GM18505 (cell line): Measurements from ENCODE around the gene ING2.

Experiments used
- ATAC-seq: cut with Tn5 transposase; IDR thresholded peaks from one replicate; pipeline ENCODE4 v1.9.1; 2021; ENCODE audit not compliant: unreplicated experiment
- POLR2A ChIP-seq: IDR thresholded peaks from 4 replicates; pipeline ENCODE4 v1.6.1; 2011; ENCODE audit warnings: borderline replicate concordance; ENCODE audit not compliant: insufficient read depth, insufficient read length; ENCODE audit errors: extremely low read depth

ING2 gene

DNA sequence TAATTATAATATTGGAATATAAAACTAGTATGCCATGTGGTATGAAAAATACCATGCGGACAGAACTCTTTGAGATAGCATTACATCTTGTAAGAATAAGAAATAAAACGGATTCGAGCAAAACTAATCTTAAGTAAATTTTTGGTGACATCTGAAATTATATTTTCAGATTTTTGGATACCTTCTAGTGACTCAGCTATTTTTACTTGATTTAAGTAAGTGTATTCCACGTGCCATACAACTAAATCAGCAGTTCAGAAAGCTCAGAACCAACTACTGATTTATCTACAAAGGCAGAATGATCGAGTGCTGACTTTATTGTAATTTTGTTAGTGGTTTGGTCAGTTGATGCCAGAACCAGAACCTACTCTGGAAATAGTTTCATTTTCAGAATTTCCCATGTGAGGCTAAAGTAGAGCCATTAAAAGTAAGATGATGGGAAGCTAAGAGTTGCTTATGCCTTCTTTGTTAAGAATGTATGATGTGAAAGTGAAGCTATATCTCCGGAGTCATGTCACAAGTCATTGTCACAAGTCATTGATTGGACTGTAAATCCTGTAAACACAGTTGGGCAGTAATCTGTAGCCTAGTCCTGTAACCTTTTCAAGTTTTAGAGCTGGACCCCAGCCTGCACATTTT lies 4.0 kb downstream of the ING2 start:
- no peak for ATAC-seq
- no peak for TF ChIP-seq POLR2A

DNA sequence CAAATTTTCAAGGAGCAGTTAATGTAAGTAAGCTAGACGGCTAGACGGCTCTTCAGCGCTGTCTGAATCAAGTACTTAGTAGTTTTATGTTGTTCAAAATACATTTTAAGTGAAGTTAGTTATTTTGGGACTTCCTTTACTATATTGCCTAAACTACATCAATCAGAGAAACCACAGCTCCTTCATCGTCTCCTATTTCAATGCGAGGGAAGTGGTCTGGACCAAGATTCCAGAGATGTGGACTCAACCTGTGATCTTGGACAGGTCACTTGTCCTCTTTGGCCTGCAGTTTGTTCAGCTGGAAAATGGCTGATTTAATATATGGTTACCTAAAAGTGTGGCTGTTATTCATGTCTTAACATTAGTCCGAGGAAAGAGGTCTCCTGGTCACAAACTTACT lies 10.6 kb downstream of the ING2 start:
- no peak for TF ChIP-seq POLR2A
- ATAC-seq: no peak

DNA sequence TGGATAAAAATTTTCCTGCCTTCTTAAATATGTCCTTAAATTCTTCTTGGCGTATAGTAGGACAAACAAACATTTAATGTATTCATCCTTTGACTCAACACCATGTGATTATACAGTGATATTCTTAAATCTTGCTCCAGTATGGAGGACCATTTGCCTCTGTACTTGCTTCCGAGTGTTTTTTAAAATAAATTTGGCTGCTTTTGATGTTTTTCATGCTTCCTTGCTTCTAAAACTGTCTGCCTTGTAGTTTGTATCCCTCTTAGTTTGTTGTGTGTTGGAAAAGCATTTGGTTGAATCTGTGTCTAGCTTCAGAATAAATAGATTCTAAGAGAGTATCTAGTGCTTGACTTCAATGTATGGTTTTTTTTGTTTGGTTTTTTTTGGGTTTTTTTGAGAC lies 12.3 kb downstream of the ING2 start:
- no peak for ATAC-seq
- TF ChIP-seq POLR2A: no peak

DNA sequence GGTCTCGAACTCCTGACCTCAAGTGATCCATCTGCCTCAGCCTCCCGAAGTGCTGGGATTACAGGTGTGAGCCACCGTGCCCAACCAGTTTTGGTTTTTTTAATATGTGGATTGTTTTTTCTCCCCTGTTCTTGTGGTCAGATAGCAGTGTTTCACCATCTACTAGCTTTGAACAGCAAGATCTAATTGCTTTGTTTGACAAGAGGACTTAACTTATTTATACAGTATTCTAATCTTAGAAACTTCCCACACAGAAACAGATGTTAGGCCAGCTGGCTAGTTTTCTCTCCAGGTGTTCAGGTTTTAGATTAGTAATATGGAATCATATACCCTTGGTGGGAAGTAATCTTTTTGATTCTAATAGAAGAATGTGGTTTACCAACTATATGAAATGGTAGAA lies 12.9 kb downstream of the ING2 start:
- TF ChIP-seq POLR2A: no peak
- no peak for ATAC-seq

DNA sequence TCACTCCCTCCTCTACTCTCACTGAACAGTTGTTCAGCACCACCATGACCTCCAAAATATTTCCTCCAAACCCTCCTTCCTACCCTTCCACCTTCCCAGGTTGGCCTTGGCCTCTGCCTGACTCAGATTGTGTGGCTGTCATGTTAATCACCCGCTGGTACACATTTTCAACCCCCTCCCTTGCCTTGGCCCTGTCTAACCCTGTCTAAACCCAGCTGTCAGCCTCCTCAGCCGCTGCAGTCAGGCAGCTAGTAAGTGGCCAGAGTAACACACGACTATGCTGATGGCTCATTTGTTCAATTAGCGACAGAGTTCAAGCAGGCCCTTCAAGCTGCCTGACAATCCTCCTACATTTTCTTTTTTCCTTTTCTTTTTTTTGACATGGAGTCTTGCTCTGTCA lies 18.0 kb downstream of the ING2 start:
- no peak for ATAC-seq
- no peak for TF ChIP-seq POLR2A

DNA sequence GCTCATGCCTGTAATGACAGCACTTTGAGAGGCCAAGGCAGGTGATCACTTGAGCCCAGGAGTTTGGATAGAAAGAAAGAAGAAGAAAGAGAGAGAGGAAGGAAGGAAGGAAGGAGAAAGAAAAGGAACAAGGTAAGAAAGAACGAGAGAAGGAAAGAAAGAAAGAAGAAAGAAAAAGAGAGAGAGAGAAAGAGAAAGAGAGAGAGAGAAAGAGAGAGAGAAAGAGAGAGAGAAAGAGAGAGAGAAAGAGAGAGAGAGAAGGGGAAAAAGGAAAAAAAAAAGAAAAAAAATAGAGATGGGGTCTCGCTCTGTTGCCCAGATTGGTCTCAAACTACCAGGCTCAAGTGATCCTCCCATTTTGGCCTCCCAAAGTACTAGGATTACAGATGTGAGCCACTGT lies 22.5 kb downstream of the ING2 start:
- TF ChIP-seq POLR2A: no peak
- no peak for ATAC-seq

DNA sequence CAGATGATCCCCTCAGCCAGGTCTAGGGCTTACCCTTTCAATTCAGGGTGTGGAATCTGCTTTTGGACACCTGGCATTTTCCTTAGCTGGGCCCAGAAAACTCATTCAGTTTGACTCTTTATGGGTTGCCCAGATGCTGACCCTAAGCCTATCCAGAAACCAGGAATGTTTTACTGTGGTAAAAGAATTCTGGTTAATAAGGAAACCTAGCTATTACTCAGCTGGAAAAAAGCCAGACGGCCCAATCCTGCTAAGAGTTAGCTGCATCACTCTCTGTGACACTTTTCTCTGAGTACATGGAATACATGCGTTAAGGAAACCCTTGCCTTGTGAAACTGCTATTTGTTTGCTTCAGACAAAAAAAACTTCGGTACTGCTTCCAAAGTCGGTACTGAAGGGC lies 28.0 kb downstream of the ING2 start:
- ATAC-seq: no peak
- no peak for TF ChIP-seq POLR2A

DNA sequence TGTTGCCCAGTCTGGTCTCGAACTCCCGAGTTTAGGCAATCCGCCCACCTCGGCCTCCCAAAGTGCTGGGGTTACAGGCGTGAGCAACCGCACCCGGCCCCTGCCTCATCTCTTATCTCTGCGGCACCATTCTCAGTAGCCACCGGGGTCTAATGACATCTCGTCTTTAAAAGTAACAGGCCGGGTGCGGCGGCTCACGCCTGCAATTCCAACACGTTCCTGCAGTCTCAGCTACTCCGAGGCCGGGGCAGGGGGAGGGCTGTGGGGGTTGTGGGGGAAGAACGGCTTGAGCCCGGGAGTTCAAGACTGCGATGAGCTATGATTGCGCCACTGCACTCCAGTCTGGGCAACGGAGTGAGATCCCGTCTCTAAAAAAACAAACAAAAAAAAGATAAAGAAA lies 28.8 kb downstream of the ING2 start:
- ATAC-seq: no peak
- no peak for TF ChIP-seq POLR2A

DNA sequence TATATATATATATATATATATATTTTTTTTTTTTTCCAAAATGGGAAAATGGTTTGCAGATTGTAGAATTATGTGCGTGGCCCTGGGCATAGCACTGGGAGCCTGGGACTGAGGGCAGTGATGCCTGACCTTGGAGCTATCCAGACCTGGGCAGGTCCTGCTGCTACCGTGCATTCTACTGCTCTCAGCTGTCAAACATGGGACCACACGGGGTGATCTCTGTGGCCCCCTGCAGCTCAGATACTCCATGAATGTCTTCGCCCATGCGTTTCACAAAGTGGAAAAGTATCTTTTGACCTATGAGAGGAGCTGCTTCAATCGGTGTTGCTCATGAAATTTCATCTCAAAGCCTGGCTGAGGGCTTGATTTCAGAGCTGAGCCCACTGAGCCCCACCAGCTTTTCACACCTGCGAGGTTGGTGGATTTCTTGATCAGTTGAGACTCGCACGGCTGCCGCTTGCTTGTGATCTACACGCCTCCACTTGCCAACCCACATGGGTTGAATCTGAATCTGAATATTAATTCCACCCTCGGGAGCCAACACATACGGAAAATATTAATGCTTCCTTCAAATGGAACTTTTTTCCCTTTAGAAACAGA lies 35.7 kb downstream of the ING2 start:
- no peak for ATAC-seq
- no peak for TF ChIP-seq POLR2A

DNA sequence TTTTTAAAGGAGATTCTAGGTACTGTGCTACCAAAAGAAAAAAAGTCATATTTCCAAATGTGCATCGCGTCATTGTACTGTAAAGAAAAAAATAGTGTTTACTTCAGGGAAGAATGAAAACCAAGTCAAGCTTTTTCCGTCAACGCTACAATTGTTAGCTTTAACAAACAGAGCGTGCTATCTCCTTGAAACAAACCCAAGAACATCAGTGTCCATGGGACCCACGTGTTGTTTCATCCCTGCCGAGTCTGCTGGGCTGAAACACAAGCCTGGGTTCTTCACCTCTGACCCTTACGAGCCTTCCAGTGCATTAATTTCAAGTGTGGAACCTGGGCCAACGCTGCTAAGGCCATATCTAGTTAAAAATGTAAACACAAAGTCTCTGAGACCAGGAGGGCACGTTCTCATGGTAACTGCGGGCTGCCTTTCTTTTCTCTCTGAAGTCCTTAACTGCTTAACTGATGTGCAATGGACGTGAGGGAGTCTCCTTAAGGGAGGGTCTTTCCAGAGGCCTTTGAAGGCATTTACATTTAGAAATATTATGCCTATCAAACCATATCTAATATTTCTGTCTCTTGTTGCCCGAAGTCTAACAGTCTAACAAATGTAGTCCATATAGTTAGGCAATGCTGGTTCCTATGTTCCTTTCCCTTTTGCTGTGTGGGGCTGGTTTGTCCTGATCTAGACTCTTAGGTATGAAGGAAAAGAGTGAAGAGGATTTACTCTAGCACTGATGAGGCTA lies 36.3 kb downstream of the ING2 start:
- TF ChIP-seq POLR2A: no peak
- no peak for ATAC-seq

DNA sequence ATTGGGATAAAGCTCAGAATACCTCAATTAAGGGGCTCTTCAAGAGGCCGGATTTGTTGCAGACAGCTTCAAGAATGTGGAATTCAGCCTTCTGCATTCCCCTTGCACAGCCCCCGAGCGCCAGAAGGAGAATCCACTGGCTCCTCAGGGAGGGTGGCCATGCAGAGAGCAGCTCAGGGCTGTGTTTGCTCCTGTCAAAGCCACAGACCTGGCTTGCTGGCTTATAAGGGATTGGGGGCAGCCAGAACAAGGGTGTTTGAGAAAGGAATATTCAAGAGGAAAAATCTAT lies 36.8 kb downstream of the ING2 start:
- no peak for ATAC-seq

DNA sequence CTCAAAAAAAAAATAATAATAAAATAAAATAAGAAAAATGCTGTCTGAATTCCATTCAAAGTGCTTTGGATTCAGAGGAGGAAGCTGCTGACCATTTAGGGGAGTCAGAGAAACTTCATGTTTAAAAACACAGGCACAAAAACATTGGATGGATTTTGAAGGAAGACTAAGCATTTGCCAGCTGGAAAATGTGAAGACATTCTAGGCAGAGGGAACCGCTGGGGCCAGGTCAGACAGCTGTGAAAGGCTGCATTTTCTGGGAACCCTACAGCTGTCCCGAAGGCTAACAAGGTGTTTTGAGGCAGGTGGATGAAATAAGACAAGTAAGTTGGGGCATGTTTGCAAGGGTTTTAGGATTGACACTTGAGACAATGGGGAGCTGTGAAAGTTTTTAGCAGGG lies 38.6 kb downstream of the ING2 start:
- TF ChIP-seq POLR2A: no peak
- no peak for ATAC-seq

More for the DNA sequence above, 36.8 kb downstream of the ING2 start:
- TF ChIP-seq POLR2A: no peak

DNA sequence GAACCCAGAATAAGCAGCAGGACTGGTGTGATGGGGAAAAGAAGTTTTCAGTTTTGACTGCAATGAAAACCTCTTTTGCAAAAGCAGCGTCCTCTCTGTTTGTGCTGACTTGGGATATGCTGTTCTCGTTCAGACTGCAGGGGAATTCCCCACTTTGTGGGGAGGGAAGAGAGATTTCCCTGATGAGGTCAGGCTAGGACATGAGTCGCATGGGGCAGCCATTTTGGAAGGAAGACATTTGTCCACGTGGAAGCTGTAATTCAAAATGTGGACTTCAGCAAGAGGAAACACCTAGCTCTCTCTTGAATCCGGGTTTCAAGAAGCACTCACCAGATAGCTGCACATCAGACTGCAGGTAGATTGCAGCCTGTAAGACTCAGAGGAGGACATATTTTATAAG lies 39.3 kb downstream of the ING2 start:
- no peak for TF ChIP-seq POLR2A
- ATAC-seq: no peak

DNA sequence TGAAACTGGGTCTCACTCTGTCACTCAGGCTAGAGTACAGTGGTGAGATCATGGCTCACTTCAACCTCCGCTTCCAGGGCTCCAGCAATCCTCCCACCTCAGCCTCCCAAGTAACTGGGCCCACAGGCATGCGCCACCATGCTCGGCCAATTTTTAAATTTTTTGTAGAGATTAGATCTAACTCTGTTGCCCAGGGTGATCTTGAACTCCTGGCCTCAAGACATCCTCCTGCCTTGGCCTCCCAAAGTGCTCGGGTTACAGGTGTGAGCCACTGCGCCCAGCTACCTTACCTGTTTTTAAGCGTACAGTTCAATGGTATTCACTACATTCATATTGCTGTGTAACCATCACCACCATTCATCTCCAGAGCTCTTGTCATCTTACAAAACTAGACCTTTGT lies 41.5 kb downstream of the ING2 start:
- ATAC-seq: no peak
- no peak for TF ChIP-seq POLR2A
